Fibroblast of mammary gland (primary cell): ENCODE measurements around the gene TNS1.

Experiments used
- DNase-seq: peaks from one replicate; pipeline ENCODE4 v3.0.0-alpha.2; 2010; ENCODE audit warnings: low read depth
- H3K4me3 ChIP-seq: 2 replicates; pipeline ENCODE4 v1.5.1; 2011; ENCODE audit warnings: low read depth, mild to moderate bottlenecking, low read length, moderate library complexity; ENCODE audit not compliant: control insufficient read depth
- TF ChIP-seq, protein P1 (sequence below): conservative IDR thresholded peaks from 2 replicates; pipeline ENCODE4 v1.5.1; 2011; ENCODE audit warnings: low read depth, low read length, inconsistent platforms; ENCODE audit not compliant: control insufficient read depth, insufficient read depth

The TNS1 gene

DNA sequence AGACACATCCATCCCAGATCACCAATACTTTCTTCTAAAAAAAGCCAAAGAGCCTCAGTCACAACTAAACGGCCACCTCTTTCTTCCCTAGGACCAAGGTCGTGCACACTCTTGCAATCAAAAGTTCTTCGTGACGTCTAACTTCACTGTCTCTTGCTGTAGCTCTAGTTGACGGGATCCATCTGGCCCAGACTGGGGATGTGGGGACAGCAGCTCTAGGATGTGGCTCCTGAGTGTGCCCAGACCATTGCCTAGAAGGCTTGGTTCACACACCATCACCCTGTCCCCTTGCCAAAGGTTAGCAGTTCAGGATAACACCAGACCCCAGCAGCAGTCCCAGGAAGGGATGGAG, 98.2 kb downstream of the TNS1 start:
- no peak overlapping the region for H3K4me3 ChIP-seq
- TF ChIP-seq, protein P1, sequence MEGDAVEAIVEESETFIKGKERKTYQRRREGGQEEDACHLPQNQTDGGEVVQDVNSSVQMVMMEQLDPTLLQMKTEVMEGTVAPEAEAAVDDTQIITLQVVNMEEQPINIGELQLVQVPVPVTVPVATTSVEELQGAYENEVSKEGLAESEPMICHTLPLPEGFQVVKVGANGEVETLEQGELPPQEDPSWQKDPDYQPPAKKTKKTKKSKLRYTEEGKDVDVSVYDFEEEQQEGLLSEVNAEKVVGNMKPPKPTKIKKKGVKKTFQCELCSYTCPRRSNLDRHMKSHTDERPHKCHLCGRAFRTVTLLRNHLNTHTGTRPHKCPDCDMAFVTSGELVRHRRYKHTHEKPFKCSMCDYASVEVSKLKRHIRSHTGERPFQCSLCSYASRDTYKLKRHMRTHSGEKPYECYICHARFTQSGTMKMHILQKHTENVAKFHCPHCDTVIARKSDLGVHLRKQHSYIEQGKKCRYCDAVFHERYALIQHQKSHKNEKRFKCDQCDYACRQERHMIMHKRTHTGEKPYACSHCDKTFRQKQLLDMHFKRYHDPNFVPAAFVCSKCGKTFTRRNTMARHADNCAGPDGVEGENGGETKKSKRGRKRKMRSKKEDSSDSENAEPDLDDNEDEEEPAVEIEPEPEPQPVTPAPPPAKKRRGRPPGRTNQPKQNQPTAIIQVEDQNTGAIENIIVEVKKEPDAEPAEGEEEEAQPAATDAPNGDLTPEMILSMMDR: no peak
- DNase-seq: no peak

DNA sequence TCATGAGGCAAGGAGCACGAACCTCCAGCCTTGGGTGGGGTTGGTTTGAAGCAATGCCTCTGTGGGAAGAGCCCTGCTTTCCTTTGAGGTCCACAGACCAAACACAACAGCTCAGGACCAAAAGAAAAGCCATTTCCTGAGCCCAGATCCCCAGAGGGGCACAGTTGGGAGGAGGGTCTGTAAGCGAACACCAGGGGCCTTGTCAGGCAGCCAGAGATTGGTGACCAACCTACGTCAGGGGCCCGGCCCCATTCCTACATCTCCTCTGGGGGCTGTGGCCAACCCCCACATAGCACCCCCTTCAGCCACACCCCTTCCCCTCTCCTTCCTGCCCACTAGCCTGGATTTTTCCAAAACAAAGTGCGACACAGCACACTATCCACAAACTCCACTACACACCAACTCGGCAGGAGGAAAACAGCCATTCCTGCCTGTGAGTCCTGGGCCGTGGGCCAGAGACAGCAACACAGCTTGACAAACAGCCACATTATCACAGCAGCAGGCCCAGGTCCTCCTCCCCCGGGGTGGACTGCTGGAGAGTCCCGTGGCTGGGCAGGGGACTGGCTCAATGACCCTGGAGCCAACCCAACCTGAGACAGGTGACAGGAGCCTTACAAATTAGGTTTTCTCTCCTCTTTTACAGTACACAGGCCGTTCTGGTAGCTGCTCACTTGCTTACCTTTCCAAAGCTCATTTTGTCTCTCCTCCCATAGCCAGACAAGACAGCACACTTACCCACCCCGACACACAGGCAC, 98.8 kb downstream of the TNS1 start:
- TF ChIP-seq, protein P1: no peak
- peak; percentile 40 for DNase-seq
- H3K4me3 ChIP-seq: no peak overlapping the region

DNA sequence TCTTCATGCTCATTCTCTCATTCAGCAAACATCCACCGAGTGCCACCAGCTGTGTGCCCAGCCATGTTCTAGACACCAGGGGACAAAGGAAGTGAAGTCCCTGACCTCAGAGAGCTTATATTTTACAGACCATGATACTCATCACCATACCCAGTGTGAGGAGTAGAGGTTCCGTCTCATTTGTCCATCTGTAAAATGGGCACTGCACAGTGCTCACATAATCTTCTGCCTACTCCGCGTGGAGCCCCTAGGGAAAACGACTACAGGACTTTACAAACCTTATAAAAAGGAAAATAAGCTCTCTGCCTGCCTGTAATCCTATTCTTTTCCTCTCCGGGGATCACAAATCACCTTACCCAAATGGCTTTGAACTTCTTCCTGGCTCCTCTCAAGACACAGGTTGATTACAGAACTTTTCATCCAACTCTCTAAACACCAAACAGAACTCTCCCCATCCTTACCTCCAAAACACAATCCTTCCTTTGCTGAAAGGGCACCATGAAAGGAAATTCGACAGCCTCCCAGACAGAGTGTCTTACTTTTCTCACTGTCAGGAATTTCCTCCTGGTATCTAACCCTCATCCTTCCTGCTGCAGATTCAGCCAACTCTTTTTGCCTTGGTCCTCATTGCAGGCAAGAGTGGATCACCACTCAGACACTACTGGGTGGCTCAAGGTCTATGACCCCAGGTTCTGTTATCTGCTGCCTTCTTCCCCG, 99.5 kb downstream of the TNS1 start:
- no peak for DNase-seq
- TF ChIP-seq, protein P1: no peak
- no peak overlapping the region for H3K4me3 ChIP-seq

DNA sequence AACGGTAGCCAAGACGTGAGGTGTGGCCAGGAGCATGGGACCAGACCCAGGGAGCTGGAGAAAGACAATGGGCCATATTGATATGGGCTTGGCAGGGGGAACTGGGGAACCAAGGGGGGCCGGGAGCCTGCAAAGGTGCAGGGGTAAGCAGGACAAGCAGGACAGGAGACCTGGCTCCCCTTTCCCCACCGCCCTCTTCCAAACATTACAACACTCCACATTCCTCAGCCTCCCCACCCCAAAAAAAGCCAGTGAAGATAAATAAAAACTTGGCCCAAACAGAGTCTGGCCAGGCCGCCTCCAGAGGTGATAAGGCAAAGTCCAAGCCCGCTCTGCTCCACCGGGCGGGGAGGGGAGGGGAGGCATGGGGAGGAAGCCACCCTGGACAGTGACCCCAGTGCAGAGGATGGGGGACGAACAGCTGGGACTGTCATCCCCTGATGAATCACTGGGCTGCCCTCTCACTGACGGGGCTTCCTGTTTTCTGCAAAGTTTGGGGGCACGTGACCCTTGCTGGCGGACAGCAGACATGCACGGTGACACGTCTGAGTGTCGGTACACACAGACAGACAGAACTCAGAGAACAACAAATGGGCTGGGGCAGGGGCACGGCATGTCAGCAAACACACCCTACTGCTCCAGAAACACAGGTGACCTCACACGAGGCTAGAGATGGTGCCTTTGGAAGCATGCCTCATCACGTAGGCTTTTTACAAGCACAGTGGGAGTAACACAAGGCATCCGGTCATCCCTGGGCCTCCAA, 100.2 kb downstream of the TNS1 start:
- DNase-seq: peak; percentile 71
- TF ChIP-seq, protein P1: no peak
- H3K4me3 ChIP-seq: no peak overlapping the region

DNA sequence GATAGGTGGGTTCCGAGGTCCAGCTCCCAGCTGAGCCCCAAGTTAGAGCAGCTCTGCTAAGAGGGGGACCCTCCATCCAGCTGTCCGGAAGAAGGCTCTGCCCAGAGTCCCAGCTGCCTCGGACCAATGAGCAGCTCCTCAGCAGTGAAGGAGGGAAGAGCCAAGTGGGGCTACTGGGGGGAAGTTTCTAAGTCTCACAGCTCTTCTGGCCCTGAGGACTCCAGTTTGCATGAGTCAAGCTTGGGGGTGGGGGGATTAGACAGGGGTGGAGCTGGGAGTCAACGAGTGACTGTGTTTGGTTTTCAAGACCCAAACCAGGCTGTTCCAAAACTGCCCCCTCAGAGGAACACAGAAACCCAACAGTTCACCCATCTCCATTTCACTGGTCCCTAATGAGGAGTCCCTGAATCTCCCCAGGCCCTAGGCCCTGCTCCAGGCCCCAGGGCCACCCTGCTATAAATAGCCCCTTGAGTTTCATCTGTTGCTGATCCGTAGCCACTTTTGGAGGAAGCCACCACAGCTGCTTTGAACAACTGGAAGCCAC, 100.9 kb downstream of the TNS1 start:
- DNase-seq: peak; percentile 78
- TF ChIP-seq, protein P1: no peak
- no peak overlapping the region for H3K4me3 ChIP-seq

DNA sequence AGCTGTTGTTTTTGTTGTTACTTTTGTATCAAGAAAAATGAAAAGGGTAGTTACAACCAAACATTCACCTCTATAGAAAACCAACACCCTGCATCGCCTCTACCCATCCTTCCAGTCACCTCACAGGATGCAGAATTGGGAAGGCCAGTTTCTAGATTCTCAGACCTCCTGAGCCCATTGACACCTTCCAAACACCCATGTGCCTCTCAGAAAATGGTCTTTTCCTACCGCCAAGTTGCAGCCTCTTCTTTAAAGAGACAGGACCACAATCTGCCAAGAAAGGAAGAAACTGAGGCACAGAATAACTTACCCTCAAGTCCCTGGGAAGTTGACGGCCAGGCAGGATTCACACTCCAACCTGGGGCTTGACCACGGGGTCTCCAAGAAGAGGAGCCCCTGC, 101.4 kb downstream of the TNS1 start:
- no peak overlapping the region for H3K4me3 ChIP-seq
- no peak for DNase-seq
- TF ChIP-seq, protein P1: no peak
